Caco-2 (cell line): ENCODE data around the gene L3MBTL4. TPM values are rescaled to one million over a fixed set of nuclear protein-coding genes. Genes with fewer than 3 reads are reported as not detected.

Experiments
- BruUV-seq: library from RNA; stranded (reverse); fragments of 400-500 nt; replicated peaks from 2 replicates; lab custom pipeline; 2021; lab: Mats Ljungman, UMichigan
- CTCF ChIA-PET: fragments of 300-600 bp; sonication (Branson Sonifier 250); formaldehyde crosslinking; loops from one replicate; lab custom pipeline; 2022; ENCODE audit warnings: antibody characterized with exemption; lab: Charles Lee
- POLR2A ChIA-PET: fragments of 300-600 bp; sonication (Branson Sonifier 250); formaldehyde crosslinking; loops from one replicate; lab custom pipeline; 2022; ENCODE audit warnings: antibody characterized with exemption; lab: Charles Lee
- DNase-seq, 2 experiments: peaks; one replicate each; pipeline versions ENCODE4 v3.0.0 to v3.0.0-alpha.2; 2020 to 2022
- H3K27me3 ChIP-seq: replicated peaks from 2 replicates; pipeline ENCODE4 v1.6.0; 2011; ENCODE audit warnings: low read length; ENCODE audit not compliant: control insufficient read depth, insufficient read depth
- H3K36me3 ChIP-seq: 2 replicates; pipeline ENCODE4 v1.5.1; 2011; ENCODE audit warnings: low read length; ENCODE audit not compliant: control insufficient read depth, insufficient read depth
- H3K4me1 ChIP-seq: fragments of 250-450 bp; sonication (Bioruptor Pico); 2 replicates; pipeline ENCODE4 v1.5.1; 2020; ENCODE audit warnings: mild to moderate bottlenecking
- H3K4me3 ChIP-seq: 2 replicates; pipeline ENCODE4 v1.5.1; 2011; ENCODE audit warnings: low read depth, mild to moderate bottlenecking, control low read depth, low read length
- H3K9me3 ChIP-seq: fragments of 250-450 bp; sonication (Bioruptor Pico); 2 replicates; pipeline ENCODE4 v1.5.1; 2020; ENCODE audit warnings: mild to moderate bottlenecking, moderate library complexity
- H3K27ac Mint-ChIP-seq: one replicate; pipeline ENCODE4 v1.8.0; 2022; ENCODE audit warnings: mixed read lengths; ENCODE audit not compliant: unreplicated experiment
- H3K27me3 Mint-ChIP-seq: one replicate; pipeline ENCODE4 v1.8.0; 2022; ENCODE audit warnings: mixed read lengths; ENCODE audit not compliant: insufficient read depth, unreplicated experiment
- H3K36me3 Mint-ChIP-seq: one replicate; pipeline ENCODE4 v1.8.0; 2022; ENCODE audit warnings: mild to moderate bottlenecking, mixed read lengths; ENCODE audit not compliant: insufficient read depth, unreplicated experiment
- H3K4me1 Mint-ChIP-seq: one replicate; pipeline ENCODE4 v1.8.0; 2022; ENCODE audit warnings: low read depth, mixed read lengths; ENCODE audit not compliant: unreplicated experiment
- H3K4me3 Mint-ChIP-seq: one replicate; pipeline ENCODE4 v1.8.0; 2022; ENCODE audit warnings: mild to moderate bottlenecking, moderate library complexity, mixed read lengths; ENCODE audit not compliant: unreplicated experiment
- H3K9me3 Mint-ChIP-seq: one replicate; pipeline ENCODE4 v1.8.0; 2022; ENCODE audit warnings: mixed read lengths; ENCODE audit not compliant: unreplicated experiment
- intact Hi-C: fragments of 100-400 bp; cut with micrococcal nuclease; formaldehyde crosslinking; loops from one replicate; pipeline ENCODE4 v1.10.0; 2022; ENCODE audit not compliant: unreplicated experiment
- total RNA-seq: library from RNA; stranded (reverse); gene quantifications from 2 replicates; pipeline ENCODE4 v1.2.3, GENCODE V29; 2022
- TF ChIP-seq, protein P1 (sequence below), 2 experiments: fragments of 200-600 bp in 1 of 2; IDR thresholded peaks; 1 replicate in 1 of 2; 2 replicates in 1 of 2; pipeline versions ENCODE4 v1.5.1 to v1.8.0; 2011 to 2022; ENCODE audit warnings: antibody characterized with exemption in 1 of 2, control low read depth in 1 of 2, inconsistent platforms in 1 of 2, low read depth in 1 of 2, low read length in 1 of 2, mild to moderate bottlenecking in 1 of 2, moderate library complexity in 1 of 2; ENCODE audit not compliant: insufficient read depth in 1 of 2, severe bottlenecking in 1 of 2, unreplicated experiment in 1 of 2

L3MBTL4 gene
- total RNA-seq, 1 experiment from 2014 or later = 0.23 TPM

DNA sequence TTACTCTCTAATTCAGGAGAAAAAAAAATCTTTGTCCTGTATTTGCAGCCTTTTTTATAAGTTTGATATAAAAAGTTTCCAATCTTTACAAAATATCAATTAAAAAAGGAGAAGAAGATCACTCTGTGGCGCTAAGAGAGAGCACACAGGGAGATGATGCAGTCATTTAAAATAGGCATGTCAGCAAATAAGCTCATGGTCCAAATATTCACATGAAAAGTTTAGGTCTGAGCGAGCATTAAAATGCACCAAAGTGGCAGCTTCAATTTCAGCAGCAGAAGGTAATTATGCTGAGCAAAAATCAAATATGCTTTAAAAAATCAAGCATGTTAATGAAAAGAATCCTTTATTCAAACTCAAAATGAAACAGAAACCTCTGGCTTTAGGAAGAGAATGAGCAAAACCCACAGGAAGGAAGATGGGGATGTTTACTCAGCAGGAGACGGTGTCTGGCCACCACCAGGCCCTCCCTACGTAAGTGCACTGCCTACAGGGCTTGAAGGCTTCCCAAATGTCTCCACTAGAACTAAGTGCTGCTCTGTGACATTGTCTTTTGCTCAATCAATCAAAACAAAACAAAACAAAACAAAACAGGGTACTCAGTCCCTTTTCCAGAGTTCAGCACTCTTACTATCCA is 120.4 kb downstream of the L3MBTL4 start:
- no TSS peak for BruUV-seq
- no peaks in the 10 kb centered on the region for H3K9me3 ChIP-seq
- TF ChIP-seq, protein P1, sequence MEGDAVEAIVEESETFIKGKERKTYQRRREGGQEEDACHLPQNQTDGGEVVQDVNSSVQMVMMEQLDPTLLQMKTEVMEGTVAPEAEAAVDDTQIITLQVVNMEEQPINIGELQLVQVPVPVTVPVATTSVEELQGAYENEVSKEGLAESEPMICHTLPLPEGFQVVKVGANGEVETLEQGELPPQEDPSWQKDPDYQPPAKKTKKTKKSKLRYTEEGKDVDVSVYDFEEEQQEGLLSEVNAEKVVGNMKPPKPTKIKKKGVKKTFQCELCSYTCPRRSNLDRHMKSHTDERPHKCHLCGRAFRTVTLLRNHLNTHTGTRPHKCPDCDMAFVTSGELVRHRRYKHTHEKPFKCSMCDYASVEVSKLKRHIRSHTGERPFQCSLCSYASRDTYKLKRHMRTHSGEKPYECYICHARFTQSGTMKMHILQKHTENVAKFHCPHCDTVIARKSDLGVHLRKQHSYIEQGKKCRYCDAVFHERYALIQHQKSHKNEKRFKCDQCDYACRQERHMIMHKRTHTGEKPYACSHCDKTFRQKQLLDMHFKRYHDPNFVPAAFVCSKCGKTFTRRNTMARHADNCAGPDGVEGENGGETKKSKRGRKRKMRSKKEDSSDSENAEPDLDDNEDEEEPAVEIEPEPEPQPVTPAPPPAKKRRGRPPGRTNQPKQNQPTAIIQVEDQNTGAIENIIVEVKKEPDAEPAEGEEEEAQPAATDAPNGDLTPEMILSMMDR (IDR thresholded peaks at IDR 0.05; ENCODE audit: insufficient read depth in 1 of 2, low read depth in 1 of 2, low read length in 1 of 2, severe bottlenecking in 1 of 2, unreplicated experiment in 1 of 2) = no peak
- DNase-seq = no peak
- H3K4me3 Mint-ChIP-seq = no peak overlapping the region
- intact Hi-C loops = no loop called here
- no peak overlapping the region for H3K4me3 ChIP-seq
- no peaks in the 10 kb centered on the region for H3K9me3 Mint-ChIP-seq
- H3K4me1 Mint-ChIP-seq = no peaks in the 10 kb centered on the region
- ChIA-PET POLR2A (no interaction called here), CTCF (no interaction called here)
- H3K36me3 ChIP-seq = no peaks in the 10 kb centered on the region
- no peaks in the 10 kb centered on the region for H3K36me3 Mint-ChIP-seq
- H3K27me3 Mint-ChIP-seq = peaks cover 28% of the 10 kb centered on the region
- no peak overlapping the region for H3K27ac Mint-ChIP-seq
- H3K27me3 ChIP-seq = no peaks in the 10 kb centered on the region; the same call in 1 of the 2 replicates
- no peaks in the 10 kb centered on the region for H3K4me1 ChIP-seq

DNA sequence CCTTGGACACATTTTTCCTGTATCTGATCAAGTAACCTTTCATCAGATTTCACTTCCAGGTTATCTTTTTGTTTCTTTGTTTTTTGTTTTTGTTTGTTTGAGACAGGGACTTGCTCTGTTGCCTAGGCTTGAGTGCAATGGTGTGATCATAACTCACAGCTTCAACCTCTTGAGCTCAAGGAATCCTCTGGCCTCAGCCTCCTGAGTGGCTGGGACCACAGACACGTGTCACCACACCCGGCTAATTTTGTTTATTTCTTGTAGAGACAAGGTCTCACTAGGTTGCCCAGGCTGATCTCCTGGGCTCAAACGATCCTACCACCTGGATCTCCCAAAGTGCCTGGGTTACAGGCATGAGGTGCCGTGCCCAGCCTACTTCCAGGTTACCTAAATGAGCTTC is 124.9 kb downstream of the L3MBTL4 start:
- intact Hi-C loops = no loop called here
- H3K27me3 ChIP-seq = no peaks in the 10 kb centered on the region; the same call in 1 of the 2 replicates
- Mint-ChIP-seq H3K4me3 (no peak overlapping the region), H3K27ac (no peak overlapping the region), H3K9me3 (no peaks in the 10 kb centered on the region), H3K36me3 (no peaks in the 10 kb centered on the region), H3K4me1 (no peaks in the 10 kb centered on the region), H3K27me3 (peaks cover 22% of the 10 kb centered on the region)
- H3K36me3 ChIP-seq = no peaks in the 10 kb centered on the region
- DNase-seq = no peak
- TF ChIP-seq, protein P1 (IDR thresholded peaks at IDR 0.05; ENCODE audit: insufficient read depth in 1 of 2, low read depth in 1 of 2, low read length in 1 of 2, severe bottlenecking in 1 of 2, unreplicated experiment in 1 of 2) = no peak
- no peaks in the 10 kb centered on the region for H3K4me1 ChIP-seq
- H3K9me3 ChIP-seq = no peaks in the 10 kb centered on the region
- ChIA-PET CTCF (no interaction called here), POLR2A (no interaction called here)
- no peak overlapping the region for H3K4me3 ChIP-seq
- BruUV-seq = no TSS peak

DNA sequence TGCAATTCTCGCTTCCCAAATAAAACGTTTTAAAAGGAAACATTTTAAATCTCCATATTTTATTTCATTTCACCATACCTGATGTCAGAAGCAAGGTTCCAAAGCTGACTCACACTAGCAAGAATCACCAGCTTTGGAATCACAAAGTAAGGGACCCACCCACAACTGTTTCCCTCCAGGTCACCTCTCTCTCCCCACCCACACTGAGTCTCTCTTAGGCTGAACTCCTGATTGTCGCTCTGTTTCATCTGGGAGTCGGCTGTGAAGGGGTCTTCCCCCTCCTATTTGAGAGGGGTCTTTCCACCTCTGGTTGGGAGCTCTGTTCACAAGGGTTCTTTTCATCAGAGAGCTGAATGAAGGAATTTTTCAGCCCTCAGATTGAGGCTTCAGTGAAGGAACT is 128.1 kb downstream of the L3MBTL4 start:
- Mint-ChIP-seq H3K4me1 (peaks cover 6% of the 10 kb centered on the region), H3K4me3 (no peak overlapping the region), H3K27me3 (peaks cover 17% of the 10 kb centered on the region), H3K27ac (no peak overlapping the region), H3K36me3 (no peaks in the 10 kb centered on the region), H3K9me3 (no peaks in the 10 kb centered on the region)
- Histone ChIP-seq H3K4me3 (no peak overlapping the region), H3K9me3 (no peaks in the 10 kb centered on the region), H3K4me1 (no peaks in the 10 kb centered on the region), H3K27me3 (no peaks in the 10 kb centered on the region; the same call in 1 of the 2 replicates), H3K36me3 (no peaks in the 10 kb centered on the region)
- DNase-seq = no peak
- ChIA-PET CTCF (no interaction called here), POLR2A (no interaction called here)
- intact Hi-C loops = no loop called here
- no TSS peak for BruUV-seq
- TF ChIP-seq, protein P1 (IDR thresholded peaks at IDR 0.05; ENCODE audit: insufficient read depth in 1 of 2, low read depth in 1 of 2, low read length in 1 of 2, severe bottlenecking in 1 of 2, unreplicated experiment in 1 of 2) = no peak
